GM19240 (cell line): ENCODE results near the gene BLNK.

Experiments used
- DNase-seq: peaks from one replicate; pipeline ENCODE4 v3.0.0; 2011; ENCODE audit warnings: low spot score; ENCODE audit not compliant: insufficient read length

The BLNK gene

DNA sequence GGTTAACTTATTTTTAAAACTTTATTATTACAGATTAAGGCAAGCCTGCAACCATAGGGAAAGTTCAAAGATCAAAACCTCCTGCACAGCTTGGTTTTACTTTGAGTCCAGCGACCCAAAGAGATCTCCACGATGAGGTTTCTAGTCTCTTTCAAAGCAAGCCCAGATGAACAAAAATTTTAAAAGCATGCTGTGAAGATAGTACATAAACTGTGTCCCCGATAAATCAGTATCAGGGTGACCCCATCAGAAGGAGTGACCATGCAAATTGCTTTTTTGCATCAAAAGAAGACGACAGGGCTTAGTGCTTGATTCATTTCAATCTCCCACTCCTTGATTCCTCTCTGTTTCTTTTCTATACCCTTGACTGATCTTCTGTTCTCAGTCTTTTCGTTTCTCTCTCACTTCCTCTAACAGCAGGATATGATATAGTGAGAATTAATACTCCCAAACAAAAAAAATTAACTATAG is 16.8 kb upstream of the BLNK start:
- no peak for DNase-seq

DNA sequence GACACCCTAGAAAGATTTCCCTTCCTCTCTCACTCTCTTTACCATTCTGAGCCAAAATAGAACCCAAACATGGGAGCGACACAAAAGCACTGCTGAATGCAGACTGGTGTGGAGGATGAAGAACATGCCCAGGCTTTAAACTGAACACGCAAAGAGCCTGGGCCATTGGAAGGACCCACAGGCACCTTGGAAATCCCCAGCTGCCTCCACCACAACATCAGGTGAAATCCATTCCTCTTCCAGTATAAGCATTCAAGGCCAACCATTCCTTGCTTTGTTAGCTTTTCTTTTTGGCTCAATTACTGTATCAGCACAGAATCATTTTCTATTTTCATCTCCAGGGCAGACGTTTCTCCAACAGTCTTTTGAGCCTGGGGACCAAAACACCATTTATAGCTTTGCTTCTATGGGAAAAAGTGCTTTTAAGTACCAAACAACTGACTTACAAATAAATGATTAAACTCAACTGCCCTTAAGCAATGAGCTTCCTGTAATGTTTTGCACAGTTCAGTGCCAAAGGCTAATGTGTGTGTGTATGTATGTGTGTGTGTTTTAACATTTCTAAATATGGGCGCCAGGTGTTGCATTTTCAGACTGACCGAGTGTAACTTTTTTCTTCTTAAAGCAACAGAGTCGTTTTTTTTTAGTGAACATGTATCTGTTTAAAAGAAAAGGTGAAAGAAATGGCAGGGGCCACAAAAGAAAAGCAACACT is 16.2 kb upstream of the BLNK start:
- no peak for DNase-seq

DNA sequence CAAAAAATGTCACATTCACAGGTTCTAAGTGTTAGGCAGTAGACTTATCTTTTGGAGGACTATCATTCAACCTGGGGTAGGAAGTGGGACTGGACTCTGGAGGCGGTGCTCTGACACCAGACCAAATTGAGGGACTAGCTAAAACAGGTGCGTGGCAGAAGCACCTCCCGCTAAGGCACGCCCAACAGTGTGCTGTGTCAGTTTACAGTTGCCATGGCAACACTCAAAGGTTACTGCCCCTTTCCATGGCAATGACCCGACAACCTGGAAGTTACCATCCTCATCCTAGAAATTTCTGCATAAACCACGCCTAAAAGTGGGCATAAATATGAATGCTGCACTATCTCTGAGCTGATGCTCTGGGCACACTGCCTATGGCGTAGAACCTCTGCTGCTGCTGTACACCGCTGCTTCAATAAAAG is 14.0 kb upstream of the BLNK start:
- DNase-seq, result no peak

- DNase-seq, result no peak
These were observed 12.4 kb upstream of the BLNK start for GRCh38 chr10:96283756-96284155.

- no peak for DNase-seq
These were observed 12.0 kb upstream of the BLNK start for GRCh38 chr10:96283351-96283750.

GRCh38 chr10:96281444-96282029 is 10.2 kb upstream of the BLNK start:
- no peak for DNase-seq

- no peak for DNase-seq
These were observed 9.5 kb upstream of the BLNK start for GRCh38 chr10:96280859-96281258.

DNA sequence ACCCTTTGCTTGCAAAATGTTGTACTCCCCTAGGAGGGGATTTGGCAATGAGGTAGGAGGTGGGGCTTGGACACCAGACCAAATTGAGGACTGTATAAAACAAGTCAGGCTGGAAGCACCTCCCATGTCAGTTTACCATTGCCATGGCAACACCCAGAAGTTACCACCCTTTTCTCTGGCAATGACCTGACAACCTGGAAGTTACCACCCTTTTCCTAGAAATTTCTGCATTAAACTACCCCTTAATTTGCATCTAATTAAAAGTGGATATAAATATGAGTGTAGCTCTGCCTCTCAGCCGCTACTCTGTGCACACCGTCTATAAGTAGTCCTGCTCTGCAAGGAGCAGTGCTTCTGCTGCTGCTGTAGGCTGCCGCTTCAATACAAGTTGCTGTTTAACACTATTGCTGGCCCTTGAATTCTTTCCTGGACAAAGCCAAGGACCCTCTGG is 7.8 kb upstream of the BLNK start:
- no peak for DNase-seq

GRCh38 chr10:96276831-96277230 is 5.5 kb upstream of the BLNK start:
- DNase-seq, result no peak

DNA sequence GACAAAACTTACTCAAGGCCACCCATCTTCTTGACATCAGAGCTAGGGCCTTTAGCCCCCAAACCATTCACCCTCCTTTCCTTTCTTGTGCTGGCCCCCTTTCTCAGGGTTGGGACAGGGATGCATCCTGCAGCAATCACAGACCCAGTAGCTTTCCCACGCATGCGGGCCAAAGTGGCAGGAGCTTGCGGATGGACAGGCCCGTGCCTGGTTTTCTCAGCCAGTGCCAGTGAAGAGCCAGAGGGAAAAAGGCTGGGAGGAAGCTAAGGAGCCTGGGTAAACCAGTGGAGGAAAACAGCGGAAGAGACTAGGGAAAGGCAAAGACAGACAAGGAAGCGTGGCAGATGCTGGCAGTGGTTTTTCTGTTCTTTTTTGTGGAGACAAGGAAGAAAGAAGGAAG is 5.1 kb upstream of the BLNK start:
- DNase-seq, result no peak

- no peak for DNase-seq
These were observed 4.5 kb upstream of the BLNK start for GRCh38 chr10:96275685-96276418.

DNA sequence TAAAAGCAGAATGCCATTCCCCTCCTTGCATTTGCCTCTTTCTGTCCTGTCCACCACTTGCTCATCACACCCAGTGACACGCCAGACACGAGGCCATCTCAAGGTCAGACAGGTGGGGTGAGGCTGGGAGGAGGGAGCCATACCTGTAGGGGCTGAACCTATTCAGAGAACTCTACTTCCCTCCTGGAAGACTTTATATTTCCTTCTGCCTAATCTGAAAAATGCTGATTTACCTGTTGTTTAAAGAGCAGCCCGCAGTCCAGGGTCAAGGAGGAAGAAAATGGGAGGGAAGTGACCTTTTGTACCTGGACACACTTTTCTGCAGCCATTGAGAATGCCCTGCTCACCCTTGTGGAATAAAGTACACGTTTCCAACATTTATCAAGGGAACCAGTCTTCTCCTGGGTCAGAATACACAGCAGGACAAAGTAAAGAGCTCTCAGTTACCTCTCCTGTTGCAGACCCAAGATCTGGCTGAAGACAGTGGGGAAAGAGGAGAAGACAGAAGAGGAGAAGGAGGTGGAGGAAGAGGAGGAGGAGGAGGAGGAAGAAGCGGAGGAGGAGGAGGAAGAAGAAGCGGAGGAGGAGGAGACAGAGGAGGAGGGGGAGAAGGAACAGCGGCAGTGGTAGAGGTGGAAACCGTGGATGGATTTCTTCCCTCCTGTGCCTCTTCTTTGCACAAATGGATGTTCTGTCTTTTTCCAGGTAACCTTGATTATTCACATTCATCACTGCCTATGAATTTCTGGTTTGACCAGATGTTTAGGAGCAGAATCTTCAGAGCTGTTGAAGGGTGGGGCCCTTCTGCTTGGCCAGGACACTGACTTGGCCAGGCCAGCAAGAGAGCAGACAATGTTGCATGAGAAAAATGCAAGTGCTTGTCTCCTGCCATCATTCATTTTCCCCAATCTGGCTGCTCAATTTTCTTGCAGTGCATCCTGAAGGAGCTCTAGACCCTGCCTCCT is 1.2 kb upstream of the BLNK start:
- no peak for DNase-seq

GRCh38 chr10:96270571-96270970 is 798 bp downstream of the BLNK start:
- no peak for DNase-seq

- no peak for DNase-seq
These were observed 1.7 kb downstream of the BLNK start for GRCh38 chr10:96269438-96270300.

GRCh38 chr10:96268341-96268909 is 2.9 kb downstream of the BLNK start:
- DNase-seq, result no peak

DNA sequence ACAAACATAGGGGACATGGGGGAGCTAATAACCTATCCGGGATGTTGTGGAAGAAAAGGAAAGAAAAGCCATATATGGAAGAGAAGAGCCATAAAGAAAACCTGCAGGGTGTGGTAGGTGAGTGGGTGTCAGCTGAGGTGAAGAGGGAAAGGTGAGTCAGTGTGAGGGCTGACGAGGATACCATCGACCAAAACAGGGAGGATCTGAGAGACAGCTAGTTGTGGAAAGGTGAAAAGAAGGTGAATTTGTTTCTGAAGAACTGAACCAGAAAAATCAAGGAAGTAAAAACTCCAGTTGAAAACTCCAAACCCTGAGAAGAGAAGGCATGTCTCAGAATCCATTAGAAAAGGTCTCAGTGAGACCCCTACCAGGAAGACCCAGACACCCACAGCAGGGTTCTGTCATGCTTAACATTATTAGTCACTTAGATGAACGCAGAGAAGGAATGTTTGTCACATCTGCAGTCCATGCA is 4.1 kb downstream of the BLNK start:
- DNase-seq, result no peak

DNA sequence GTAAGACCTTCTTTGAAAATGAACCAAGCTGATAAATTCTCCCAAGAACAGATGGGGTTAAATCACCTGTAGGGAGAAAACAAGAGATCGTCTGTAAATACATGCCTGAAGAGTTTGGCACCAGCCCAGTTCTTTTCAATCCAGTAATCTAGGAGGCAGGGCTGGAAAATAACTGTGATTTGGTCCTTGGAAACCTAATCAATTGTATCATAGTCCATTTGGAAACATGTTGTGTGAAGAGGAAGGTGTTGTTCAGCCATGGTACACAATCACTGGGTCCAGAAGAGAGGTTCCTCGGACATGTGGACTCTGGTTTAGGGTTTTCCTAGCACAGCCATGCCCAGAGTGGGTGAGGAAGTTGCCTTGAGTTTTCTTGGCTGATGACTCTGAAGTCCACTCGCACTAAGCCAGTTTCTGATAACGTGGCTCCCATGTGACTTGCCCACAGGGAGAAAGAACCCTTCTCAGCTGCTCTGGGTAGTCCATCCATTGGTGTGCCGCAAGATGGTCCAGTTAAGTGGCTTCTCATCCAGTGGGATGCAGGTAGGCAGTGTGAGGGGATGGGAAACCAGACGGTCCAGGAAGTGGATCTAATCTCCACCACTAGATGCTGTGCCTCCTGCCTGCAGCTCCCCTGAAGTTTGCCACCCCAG is 5.1 kb downstream of the BLNK start:
- no peak for DNase-seq

- DNase-seq, result no peak
These were observed 6.4 kb downstream of the BLNK start for GRCh38 chr10:96264938-96265337.

- no peak for DNase-seq
These were observed 7.7 kb downstream of the BLNK start for GRCh38 chr10:96263669-96264068.
